Measurements from ENCODE around the gene MOK. TPM values are rescaled to one million over a fixed set of nuclear protein-coding genes. Genes with fewer than 3 reads are reported as not detected.

The MOK gene
- total RNA-seq, 1 experiment from 2014 or later: 2.8 TPM

DNA sequence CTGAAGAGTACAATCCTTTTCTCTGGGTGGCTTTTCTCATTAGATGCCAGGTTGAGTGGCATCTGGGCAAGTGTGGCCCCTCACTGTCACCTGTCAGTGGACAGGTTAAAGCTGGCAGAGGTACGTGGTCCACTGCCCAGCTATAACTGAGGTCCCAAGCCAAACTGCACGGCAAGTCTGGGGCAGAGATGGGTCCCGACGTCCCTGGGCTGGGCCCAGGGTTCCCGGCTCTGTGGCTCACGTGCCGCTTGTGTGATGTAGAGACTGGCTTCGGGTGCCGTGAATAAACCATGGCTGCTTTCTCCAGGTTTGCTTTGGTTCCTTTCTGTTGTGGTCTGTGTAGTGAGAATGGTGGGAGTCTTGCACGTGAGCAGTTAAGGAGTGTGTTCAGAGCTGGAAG, 87.6 kb downstream of the MOK start:
- TF ChIP-seq, protein P1, sequence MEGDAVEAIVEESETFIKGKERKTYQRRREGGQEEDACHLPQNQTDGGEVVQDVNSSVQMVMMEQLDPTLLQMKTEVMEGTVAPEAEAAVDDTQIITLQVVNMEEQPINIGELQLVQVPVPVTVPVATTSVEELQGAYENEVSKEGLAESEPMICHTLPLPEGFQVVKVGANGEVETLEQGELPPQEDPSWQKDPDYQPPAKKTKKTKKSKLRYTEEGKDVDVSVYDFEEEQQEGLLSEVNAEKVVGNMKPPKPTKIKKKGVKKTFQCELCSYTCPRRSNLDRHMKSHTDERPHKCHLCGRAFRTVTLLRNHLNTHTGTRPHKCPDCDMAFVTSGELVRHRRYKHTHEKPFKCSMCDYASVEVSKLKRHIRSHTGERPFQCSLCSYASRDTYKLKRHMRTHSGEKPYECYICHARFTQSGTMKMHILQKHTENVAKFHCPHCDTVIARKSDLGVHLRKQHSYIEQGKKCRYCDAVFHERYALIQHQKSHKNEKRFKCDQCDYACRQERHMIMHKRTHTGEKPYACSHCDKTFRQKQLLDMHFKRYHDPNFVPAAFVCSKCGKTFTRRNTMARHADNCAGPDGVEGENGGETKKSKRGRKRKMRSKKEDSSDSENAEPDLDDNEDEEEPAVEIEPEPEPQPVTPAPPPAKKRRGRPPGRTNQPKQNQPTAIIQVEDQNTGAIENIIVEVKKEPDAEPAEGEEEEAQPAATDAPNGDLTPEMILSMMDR (conservative IDR thresholded peaks at IDR 0.05): no peak
- peak overlapping the region; percentile 12 to 25 (median 12); a peak in 4 of 7 replicates for H3K27ac Mint-ChIP-seq

More for the DNA sequence above, 87.6 kb downstream of the MOK start:
- H4K91ac ChIP-seq (ENCODE audit: insufficient read length, low read depth, low read length): no peak overlapping the region
- no peak overlapping the region for H3K9ac ChIP-seq (ENCODE audit: extremely low read depth, insufficient read length, low read length)
- H3K56ac ChIP-seq (ENCODE audit: insufficient read length, low read depth, low read length): no peak overlapping the region
- Mint-ChIP-seq H3K27me3 (ENCODE audit: low read depth) (no peaks in the 10 kb centered on the region; the same call in 1 of the 2 replicates), H3K36me3 (ENCODE audit: insufficient read depth in 1 of 3, low read depth in 3 of 3) (no peaks in the 10 kb centered on the region; a peak in 2 of 7 replicates), H3K9me3 (no peaks in the 10 kb centered on the region), H3K4me1 (peaks cover 25 to 34% of the 10 kb centered on the region in 2 experiments), H3K4me3 (no peak overlapping the region)
- H3K18ac ChIP-seq (ENCODE audit: insufficient read length, low read depth, low read length): no peak overlapping the region
- no peak overlapping the region for H4K8ac ChIP-seq (replicated peaks; ENCODE audit: insufficient read length, low read depth, low read length)
- H2BK15ac ChIP-seq (ENCODE audit: low read depth, low read length): no peak overlapping the region
- H3K23me2 ChIP-seq (ENCODE audit: insufficient read length, low read depth, low read length, poor library complexity, severe bottlenecking): no peaks in the 10 kb centered on the region
- no peak overlapping the region for H3K14ac ChIP-seq (ENCODE audit: insufficient read depth, low read length)
- H2AK5ac ChIP-seq (ENCODE audit: insufficient read length, low read length): no peak overlapping the region
- no peaks in the 10 kb centered on the region for H3K79me2 ChIP-seq (ENCODE audit: insufficient read depth, low read length)
- no peak overlapping the region for H3K27ac ChIP-seq (ENCODE audit: insufficient read length, low read depth, low read length)
- no peak overlapping the region for H3K4ac ChIP-seq (ENCODE audit: low read depth, low read length)
- H2BK5ac ChIP-seq (ENCODE audit: insufficient read length, low read length): no peak overlapping the region
- no peaks in the 10 kb centered on the region for H3K4me1 ChIP-seq (ENCODE audit: insufficient read depth, low read length)
- no peak overlapping the region for H2BK120ac ChIP-seq (ENCODE audit: low read depth, low read length, poor library complexity, severe bottlenecking)
- no peaks in the 10 kb centered on the region for H3K9me3 ChIP-seq (ENCODE audit: control insufficient read depth, low read depth, low read length)
- H3K27me3 ChIP-seq (ENCODE audit: insufficient read depth, low read length): no peaks in the 10 kb centered on the region
- H2BK20ac ChIP-seq (ENCODE audit: low read depth, low read length, poor library complexity, severe bottlenecking): no peak overlapping the region
- H3K4me2 ChIP-seq (ENCODE audit: insufficient read depth, insufficient read length, low read length): no peak overlapping the region
- no peak for DNase-seq
- no peak overlapping the region for H3T11ph ChIP-seq (ENCODE audit: low read length)
- H4K5ac ChIP-seq (ENCODE audit: insufficient read length, low read depth, low read length): no peak overlapping the region
- WGBS (ENCODE audit: extremely low coverage, insufficient read length, low lambda C conversion rate): no CpG with 5 or more reads among the region's 10 CpGs
- no peak overlapping the region for H2BK12ac ChIP-seq (ENCODE audit: insufficient read length, low read depth, low read length)
- H3K23ac ChIP-seq (ENCODE audit: insufficient read length, low read depth, low read length): no peak overlapping the region
- no peaks in the 10 kb centered on the region for H4K20me1 ChIP-seq (ENCODE audit: control insufficient read depth, insufficient read depth, insufficient read length)
- H3K79me1 ChIP-seq (ENCODE audit: insufficient read depth, low read depth, low read length, poor library complexity, severe bottlenecking): no peaks in the 10 kb centered on the region
- H2AFZ ChIP-seq (ENCODE audit: low read length): no peak overlapping the region

Measured in H9 (cell line).